OCI-LY3 (cell line): ENCODE measurements around the gene CYYR1.

Experiments
- EZH2phosphoT487 ChIP-seq: fragments of 200-600 bp; shearing (Covaris generic); IDR thresholded peaks from 2 replicates; pipeline ENCODE4 v1.6.1; 2018; ENCODE audit warnings: antibody characterized with exemption, mixed run types, low read depth
- TF ChIP-seq, protein P1 (sequence below): fragments of 200-600, 300-600 bp; sonication (generic); IDR thresholded peaks from 2 replicates; pipeline ENCODE4 v1.5.1; 2014; ENCODE audit warnings: antibody characterized with exemption, low read length, low read depth

DNA sequence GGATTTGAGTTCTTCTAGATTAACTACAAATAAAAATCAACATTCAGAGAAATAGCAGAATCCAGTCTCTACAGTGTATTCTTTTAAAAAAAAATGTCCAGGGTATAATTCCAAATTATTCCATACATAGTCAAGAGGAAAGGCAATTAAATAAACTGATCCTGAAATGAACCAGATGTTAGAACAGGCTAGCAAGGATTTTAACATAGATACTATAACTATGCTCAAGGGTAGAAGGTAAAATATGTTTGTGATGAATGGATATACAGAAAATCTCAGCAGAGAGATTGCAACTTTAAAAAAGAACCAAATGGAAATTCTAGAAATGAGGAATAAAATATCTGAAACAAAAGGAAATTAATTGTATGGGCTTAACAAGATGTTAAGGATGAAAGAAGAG, 32.4 kb downstream of the CYYR1 start:
- no peak for TF ChIP-seq EZH2phosphoT487
- TF ChIP-seq, protein P1, sequence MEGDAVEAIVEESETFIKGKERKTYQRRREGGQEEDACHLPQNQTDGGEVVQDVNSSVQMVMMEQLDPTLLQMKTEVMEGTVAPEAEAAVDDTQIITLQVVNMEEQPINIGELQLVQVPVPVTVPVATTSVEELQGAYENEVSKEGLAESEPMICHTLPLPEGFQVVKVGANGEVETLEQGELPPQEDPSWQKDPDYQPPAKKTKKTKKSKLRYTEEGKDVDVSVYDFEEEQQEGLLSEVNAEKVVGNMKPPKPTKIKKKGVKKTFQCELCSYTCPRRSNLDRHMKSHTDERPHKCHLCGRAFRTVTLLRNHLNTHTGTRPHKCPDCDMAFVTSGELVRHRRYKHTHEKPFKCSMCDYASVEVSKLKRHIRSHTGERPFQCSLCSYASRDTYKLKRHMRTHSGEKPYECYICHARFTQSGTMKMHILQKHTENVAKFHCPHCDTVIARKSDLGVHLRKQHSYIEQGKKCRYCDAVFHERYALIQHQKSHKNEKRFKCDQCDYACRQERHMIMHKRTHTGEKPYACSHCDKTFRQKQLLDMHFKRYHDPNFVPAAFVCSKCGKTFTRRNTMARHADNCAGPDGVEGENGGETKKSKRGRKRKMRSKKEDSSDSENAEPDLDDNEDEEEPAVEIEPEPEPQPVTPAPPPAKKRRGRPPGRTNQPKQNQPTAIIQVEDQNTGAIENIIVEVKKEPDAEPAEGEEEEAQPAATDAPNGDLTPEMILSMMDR = no peak
